HepG2 (cell line): ENCODE results near the gene SLC27A3. TPM values are rescaled to one million over a fixed set of nuclear protein-coding genes. Genes with fewer than 3 reads are reported as not detected.

Experiments
- AGO2 ChIP-seq: fragments of 200-400 bp; formaldehyde crosslinking; optimal IDR thresholded peaks from 2 replicates; pipeline ENCODE3; 2017; ENCODE audit warnings: mild to moderate bottlenecking, low read depth, low read length, moderate library complexity
- ELF3 ChIP-seq: IDR thresholded peaks from 2 replicates; pipeline ENCODE4 v1.6.1; 2016; ENCODE audit warnings: missing genetic modification reagents, missing compliant biosample characterization
- HDAC1 ChIP-seq: sonication (generic); formaldehyde crosslinking; IDR thresholded peaks from 2 replicates; pipeline ENCODE4 v1.5.1; 2020; ENCODE audit warnings: mild to moderate bottlenecking, missing genetic modification reagents
- MXD4 ChIP-seq: IDR thresholded peaks from 2 replicates; pipeline ENCODE4 v1.6.1; 2016; ENCODE audit warnings: mild to moderate bottlenecking, missing biosample characterization, missing genetic modification reagents
- NFKB2 ChIP-seq: sonication (generic); formaldehyde crosslinking; IDR thresholded peaks from 2 replicates; pipeline ENCODE4 v1.4.0; 2020; ENCODE audit warnings: missing genetic modification reagents, borderline replicate concordance
- POLR2G ChIP-seq: fragments of 200-400 bp; formaldehyde crosslinking; IDR thresholded peaks from 2 replicates; pipeline ENCODE4 v1.6.1; 2018; ENCODE audit warnings: mild to moderate bottlenecking, low read depth, low read length, moderate library complexity
- RFX1 ChIP-seq: fragments of 450-650 bp; IDR thresholded peaks from 2 replicates; pipeline ENCODE4 v1.6.1; 2017
- SAFB2 ChIP-seq: sonication (generic); formaldehyde crosslinking; IDR thresholded peaks from 2 replicates; pipeline ENCODE4 v1.5.1; 2020; ENCODE audit warnings: missing genetic modification reagents, low read depth, mild to moderate bottlenecking, borderline replicate concordance
- SAP130 ChIP-seq: IDR thresholded peaks from 2 replicates; pipeline ENCODE4 v1.6.1; 2016; ENCODE audit warnings: low read depth
- SIN3A ChIP-seq: IDR thresholded peaks from 2 replicates; pipeline ENCODE4 v1.6.1; 2011; ENCODE audit warnings: low read depth, mild to moderate bottlenecking, control low read depth, low read length, borderline replicate concordance
- STAG1 ChIP-seq: sonication (generic); formaldehyde crosslinking; IDR thresholded peaks from 2 replicates; pipeline ENCODE4 v1.4.0; 2020; ENCODE audit warnings: missing genetic modification reagents
- TBL1XR1 ChIP-seq: fragments of 150-350 bp; IDR thresholded peaks from 2 replicates; pipeline ENCODE4 v1.6.1; 2014; ENCODE audit warnings: borderline replicate concordance, low read length; ENCODE audit not compliant: partially characterized antibody
- TGIF2 ChIP-seq: IDR thresholded peaks from 2 replicates; pipeline ENCODE4 v1.6.1; 2016; ENCODE audit warnings: control low read depth, missing compliant biosample characterization
- U2AF1 ChIP-seq: fragments of 200-400 bp; formaldehyde crosslinking; optimal IDR thresholded peaks from 2 replicates; pipeline ENCODE3; 2017; ENCODE audit warnings: mild to moderate bottlenecking, low read depth, low read length
- XRCC5 ChIP-seq: fragments of 200-400 bp; formaldehyde crosslinking; optimal IDR thresholded peaks from 2 replicates; pipeline ENCODE3; 2017; ENCODE audit warnings: mild to moderate bottlenecking, low read length
- ZNF354B ChIP-seq: sonication (generic); formaldehyde crosslinking; IDR thresholded peaks from 2 replicates; pipeline ENCODE4 v1.8.0; 2022; ENCODE audit warnings: mild to moderate bottlenecking, missing genetic modification reagents
- ZNF510 ChIP-seq: sonication (generic); formaldehyde crosslinking; IDR thresholded peaks from 2 replicates; pipeline ENCODE4 v1.4.0; 2020; ENCODE audit warnings: low read depth, mild to moderate bottlenecking, missing genetic modification reagents
- ZNF713 ChIP-seq: sonication (generic); formaldehyde crosslinking; IDR thresholded peaks from 2 replicates; pipeline ENCODE4 v1.4.0; 2020; ENCODE audit warnings: mild to moderate bottlenecking, missing genetic modification reagents
- ZNF749 ChIP-seq: sonication (generic); formaldehyde crosslinking; IDR thresholded peaks from 2 replicates; pipeline ENCODE4 v1.8.0; 2022; ENCODE audit warnings: mild to moderate bottlenecking, missing genetic modification reagents, moderate library complexity, borderline replicate concordance
- polyA plus RNA-seq, 8 experiments: library from polyadenylated mRNA; depleted of rRNA in 3 of 8; stranded (reverse) in 7 of 8; unstranded in 1 of 8; fragments of >200 nt; fragmentation: Illumina TruSeq in 4 of 8; extraction: Trizol in 4 of 8; gene quantifications; 2 replicates each; pipeline versions ENCODE4 v1.2.1 to v1.2.3, GENCODE V29; 2011 to 2016; ENCODE audit warnings: low read depth in 4 of 8, missing spikeins in 1 of 8, mixed read lengths in 1 of 8; ENCODE audit not compliant: insufficient read depth in 1 of 8
- total RNA-seq, 5 experiments: library from RNA; depleted of rRNA; stranded (reverse); fragments of >200 nt; fragmentation: Illumina TruSeq; extraction: Trizol; gene quantifications; 2 replicates each; pipeline ENCODE4 v1.2.3, GENCODE V29; 2016; ENCODE audit warnings: low read depth in 1 of 5
- TF ChIP-seq, protein P1 (sequence below): sonication (generic); formaldehyde crosslinking; IDR thresholded peaks from 2 replicates; pipeline ENCODE4; 2020; ENCODE audit warnings: missing genetic modification reagents, mild to moderate bottlenecking, borderline replicate concordance
- TF ChIP-seq, protein P2 (sequence below): IDR thresholded peaks from 2 replicates; pipeline ENCODE4 v1.6.1; 2016; ENCODE audit warnings: missing compliant biosample characterization, missing genetic modification reagents, borderline replicate concordance
- TF ChIP-seq, protein P3 (sequence below): sonication (generic); formaldehyde crosslinking; IDR thresholded peaks from 2 replicates; pipeline ENCODE4 v1.4.0; 2020; ENCODE audit warnings: missing genetic modification reagents

The SLC27A3 gene
- total and polyA plus RNA-seq, 2 of the 13 experiments (the other 11 are each of a cell fraction or from before 2014, with no cell fraction given): 4.3 to 10.3 TPM

DNA sequence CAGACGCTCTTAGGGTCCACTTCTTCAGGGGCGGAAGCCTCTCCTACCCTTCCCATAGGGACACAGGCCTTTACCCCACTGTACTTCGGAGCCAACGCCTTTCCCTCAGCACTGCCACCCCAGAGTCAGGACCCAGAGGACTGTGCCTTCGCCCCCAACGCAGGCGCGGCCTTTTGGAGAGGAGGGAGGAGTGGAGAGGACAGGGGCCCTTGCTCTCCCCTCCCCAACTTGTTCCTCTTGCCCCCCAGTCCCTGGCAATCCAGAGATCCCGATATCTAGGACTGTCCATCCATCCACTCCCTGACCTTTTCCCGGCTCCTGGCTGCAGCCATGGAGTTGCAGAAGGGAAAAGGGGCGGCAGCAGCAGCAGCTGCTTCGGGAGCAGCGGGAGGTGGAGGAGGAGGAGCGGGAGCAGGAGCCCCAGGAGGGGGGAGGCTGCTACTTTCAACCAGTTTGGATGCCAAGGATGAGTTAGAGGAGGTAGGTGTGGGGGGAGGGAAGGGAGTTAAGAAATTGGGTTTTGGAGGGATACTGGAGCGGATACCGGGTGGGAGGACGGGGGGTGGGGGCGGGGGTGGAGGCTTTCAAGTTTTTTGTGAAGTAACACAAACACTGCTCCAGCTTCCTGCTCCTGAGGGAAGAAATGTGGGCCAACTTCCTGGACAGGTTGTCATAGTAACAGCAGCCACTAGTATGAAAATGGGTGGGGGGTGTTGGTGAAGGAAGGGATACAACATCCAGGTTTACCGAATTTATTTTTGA is 46.7 kb upstream of the SLC27A3 start (continued):
- peak; percentile 43 for TF ChIP-seq AGO2
- 0 out of 2 replicates have a peak, but pooled peaks have one; percentile 3 for TF ChIP-seq ZNF749 (CRISPR knock-in tag)
- TF ChIP-seq TBL1XR1: no peak
- no peak for TF ChIP-seq ZNF354B (CRISPR knock-in tag)
- TF ChIP-seq, protein P1, sequence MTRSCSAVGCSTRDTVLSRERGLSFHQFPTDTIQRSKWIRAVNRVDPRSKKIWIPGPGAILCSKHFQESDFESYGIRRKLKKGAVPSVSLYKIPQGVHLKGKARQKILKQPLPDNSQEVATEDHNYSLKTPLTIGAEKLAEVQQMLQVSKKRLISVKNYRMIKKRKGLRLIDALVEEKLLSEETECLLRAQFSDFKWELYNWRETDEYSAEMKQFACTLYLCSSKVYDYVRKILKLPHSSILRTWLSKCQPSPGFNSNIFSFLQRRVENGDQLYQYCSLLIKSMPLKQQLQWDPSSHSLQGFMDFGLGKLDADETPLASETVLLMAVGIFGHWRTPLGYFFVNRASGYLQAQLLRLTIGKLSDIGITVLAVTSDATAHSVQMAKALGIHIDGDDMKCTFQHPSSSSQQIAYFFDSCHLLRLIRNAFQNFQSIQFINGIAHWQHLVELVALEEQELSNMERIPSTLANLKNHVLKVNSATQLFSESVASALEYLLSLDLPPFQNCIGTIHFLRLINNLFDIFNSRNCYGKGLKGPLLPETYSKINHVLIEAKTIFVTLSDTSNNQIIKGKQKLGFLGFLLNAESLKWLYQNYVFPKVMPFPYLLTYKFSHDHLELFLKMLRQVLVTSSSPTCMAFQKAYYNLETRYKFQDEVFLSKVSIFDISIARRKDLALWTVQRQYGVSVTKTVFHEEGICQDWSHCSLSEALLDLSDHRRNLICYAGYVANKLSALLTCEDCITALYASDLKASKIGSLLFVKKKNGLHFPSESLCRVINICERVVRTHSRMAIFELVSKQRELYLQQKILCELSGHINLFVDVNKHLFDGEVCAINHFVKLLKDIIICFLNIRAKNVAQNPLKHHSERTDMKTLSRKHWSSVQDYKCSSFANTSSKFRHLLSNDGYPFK (CRISPR knock-in tag): 0 out of 2 replicates have a peak, but pooled peaks have one; percentile 10
- TF ChIP-seq XRCC5: no peak
- 0 out of 2 replicates have a peak, but pooled peaks have one; percentile 14 for TF ChIP-seq ELF3 (CRISPR knock-in tag)
- peak; percentile 53; the same call in 1 of the 2 replicates for TF ChIP-seq RFX1
- 0 out of 2 replicates have a peak, but pooled peaks have one; percentile 13 for TF ChIP-seq SAFB2 (CRISPR knock-in tag)
- peak; percentile 29; the same call in 1 of the 2 replicates for TF ChIP-seq SAP130
- TF ChIP-seq U2AF1: no peak
- TF ChIP-seq SIN3A: 0 out of 2 replicates have a peak, but pooled peaks have one; percentile 36
- 0 out of 2 replicates have a peak, but pooled peaks have one; percentile 27 for TF ChIP-seq POLR2G
- TF ChIP-seq NFKB2 (CRISPR knock-in tag): peak; percentile 38; the same call in 1 of the 2 replicates
- TF ChIP-seq ZNF713 (CRISPR knock-in tag): peak; percentile 55; the same call in 1 of the 2 replicates
- no peak for TF ChIP-seq STAG1
- TF ChIP-seq, protein P2, sequence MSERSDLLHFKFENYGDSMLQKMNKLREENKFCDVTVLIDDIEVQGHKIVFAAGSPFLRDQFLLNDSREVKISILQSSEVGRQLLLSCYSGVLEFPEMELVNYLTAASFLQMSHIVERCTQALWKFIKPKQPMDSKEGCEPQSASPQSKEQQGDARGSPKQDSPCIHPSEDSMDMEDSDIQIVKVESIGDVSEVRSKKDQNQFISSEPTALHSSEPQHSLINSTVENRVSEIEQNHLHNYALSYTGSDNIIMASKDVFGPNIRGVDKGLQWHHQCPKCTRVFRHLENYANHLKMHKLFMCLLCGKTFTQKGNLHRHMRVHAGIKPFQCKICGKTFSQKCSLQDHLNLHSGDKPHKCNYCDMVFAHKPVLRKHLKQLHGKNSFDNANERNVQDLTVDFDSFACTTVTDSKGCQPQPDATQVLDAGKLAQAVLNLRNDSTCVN: 0 out of 2 replicates have a peak, but pooled peaks have one; percentile 28
- TF ChIP-seq, protein P3, sequence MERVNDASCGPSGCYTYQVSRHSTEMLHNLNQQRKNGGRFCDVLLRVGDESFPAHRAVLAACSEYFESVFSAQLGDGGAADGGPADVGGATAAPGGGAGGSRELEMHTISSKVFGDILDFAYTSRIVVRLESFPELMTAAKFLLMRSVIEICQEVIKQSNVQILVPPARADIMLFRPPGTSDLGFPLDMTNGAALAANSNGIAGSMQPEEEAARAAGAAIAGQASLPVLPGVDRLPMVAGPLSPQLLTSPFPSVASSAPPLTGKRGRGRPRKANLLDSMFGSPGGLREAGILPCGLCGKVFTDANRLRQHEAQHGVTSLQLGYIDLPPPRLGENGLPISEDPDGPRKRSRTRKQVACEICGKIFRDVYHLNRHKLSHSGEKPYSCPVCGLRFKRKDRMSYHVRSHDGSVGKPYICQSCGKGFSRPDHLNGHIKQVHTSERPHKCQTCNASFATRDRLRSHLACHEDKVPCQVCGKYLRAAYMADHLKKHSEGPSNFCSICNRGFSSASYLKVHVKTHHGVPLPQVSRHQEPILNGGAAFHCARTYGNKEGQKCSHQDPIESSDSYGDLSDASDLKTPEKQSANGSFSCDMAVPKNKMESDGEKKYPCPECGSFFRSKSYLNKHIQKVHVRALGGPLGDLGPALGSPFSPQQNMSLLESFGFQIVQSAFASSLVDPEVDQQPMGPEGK (CRISPR knock-in tag): 0 out of 2 replicates have a peak, but pooled peaks have one; percentile 7
- TF ChIP-seq MXD4: 0 out of 2 replicates have a peak, but pooled peaks have one; percentile 10
- TF ChIP-seq TGIF2 (CRISPR knock-in tag): 0 out of 2 replicates have a peak, but pooled peaks have one; percentile 26
- 0 out of 2 replicates have a peak, but pooled peaks have one; percentile 20 for TF ChIP-seq HDAC1
- TF ChIP-seq ZNF510: no peak
